ENCODE data around the gene PIK3CA. TPM values are rescaled to one million over a fixed set of nuclear protein-coding genes. Genes with fewer than 3 reads are reported as not detected.

Gene PIK3CA
- total RNA-seq, 2 experiments from 2014 or later, result 9.0 to 17.8 TPM

- no peak for DNase-seq (ENCODE audit: low spot score)
- ChIA-PET POLR2A (interaction anchor here (0.6 to 2.4 kb wide), 6 partner anchors 10 to 153 kb away, joined by 3 to 12 read pairs (median 4); no protein-coding TSS in a partner anchor), CTCF (ENCODE audit: unreplicated experiment) (no interaction called here)
- Histone ChIP-seq H3K4me3 (ENCODE audit: low read depth, low read length, poor library complexity, severe bottlenecking) (no peak overlapping the region), H3K9me3 (ENCODE audit: low read length) (no peaks in the 10 kb centered on the region), H3K4me1 (ENCODE audit: insufficient read depth, low read length, poor library complexity, severe bottlenecking) (no peaks in the 10 kb centered on the region), H3K36me3 (ENCODE audit: insufficient read depth, low read length) (peaks cover 19% of the 10 kb centered on the region; the same call in 1 of the 2 replicates), H2AFZ (ENCODE audit: low read length) (no peak overlapping the region), H3K4me2 (ENCODE audit: low read length) (no peak overlapping the region), H3K79me2 (ENCODE audit: insufficient read depth, low read depth, low read length) (no peaks in the 10 kb centered on the region), H4K20me1 (ENCODE audit: insufficient read depth, low read length) (no peaks in the 10 kb centered on the region), H3K9me2 (ENCODE audit: insufficient read depth, low read length) (no peaks in the 10 kb centered on the region), H3K27ac (ENCODE audit: low read depth, low read length, poor library complexity, severe bottlenecking) (no peak overlapping the region)
- BruUV-seq (replicated peaks), result no TSS peak
- intact Hi-C loops (cut with micrococcal nuclease; ENCODE audit: unreplicated experiment), result no loop called here
- TF ChIP-seq EZH2phosphoT487 (IDR thresholded peaks at IDR 0.05; ENCODE audit: borderline replicate concordance, low read depth, low read length), result no peak
Observed at GRCh38 chr3:179223548-179223947, 75.4 kb downstream of the PIK3CA start.

- intact Hi-C loops (cut with micrococcal nuclease; ENCODE audit: unreplicated experiment), result no loop called here
- CTCF ChIA-PET (ENCODE audit: unreplicated experiment), result interaction anchor here (0.6 kb wide), 1 partner anchor 50 kb away, joined by 3 read pairs; no protein-coding TSS in a partner anchor
Observed at GRCh38 chr3:179224584-179224983, 76.4 kb downstream of the PIK3CA start.

GRCh38 chr3:179227349-179227748 lies 79.2 kb downstream of the PIK3CA start:
- DNase-seq (ENCODE audit: low spot score), result no peak
- no peak overlapping the region for H3K4me2 ChIP-seq (ENCODE audit: low read length)
- ChIA-PET POLR2A (interaction anchor here (0.5 to 0.9 kb wide), 2 partner anchors 81 to 212 kb away, joined by 3 read pairs; no protein-coding TSS in a partner anchor), CTCF (ENCODE audit: unreplicated experiment) (no interaction called here)
- no peaks in the 10 kb centered on the region for H3K79me2 ChIP-seq (ENCODE audit: insufficient read depth, low read depth, low read length)
- TF ChIP-seq CTCF (conservative IDR thresholded peaks at IDR 0.05; ENCODE audit: low read length) (no peak), EZH2phosphoT487 (IDR thresholded peaks at IDR 0.05; ENCODE audit: borderline replicate concordance, low read depth, low read length) (no peak)
- H3K4me3 ChIP-seq (ENCODE audit: low read depth, low read length, poor library complexity, severe bottlenecking), result no peak overlapping the region
- no TSS peak for BruUV-seq (replicated peaks)
- peaks cover 32% of the 10 kb centered on the region for H3K36me3 ChIP-seq (ENCODE audit: insufficient read depth, low read length)
- H4K20me1 ChIP-seq (ENCODE audit: insufficient read depth, low read length), result no peaks in the 10 kb centered on the region
- H2AFZ ChIP-seq (ENCODE audit: low read length), result no peak overlapping the region
- no peaks in the 10 kb centered on the region for H3K9me3 ChIP-seq (ENCODE audit: low read length)
- H3K9me2 ChIP-seq (ENCODE audit: insufficient read depth, low read length), result no peaks in the 10 kb centered on the region
- intact Hi-C loops (cut with micrococcal nuclease; ENCODE audit: unreplicated experiment), result no loop called here
- no peak overlapping the region for H3K27ac ChIP-seq (ENCODE audit: low read depth, low read length, poor library complexity, severe bottlenecking)
- no peaks in the 10 kb centered on the region for H3K4me1 ChIP-seq (ENCODE audit: insufficient read depth, low read length, poor library complexity, severe bottlenecking)

More at GRCh38 chr3:179224584-179224983, 76.4 kb downstream of the PIK3CA start:
- no peaks in the 10 kb centered on the region for H4K20me1 ChIP-seq (ENCODE audit: insufficient read depth, low read length)
- no peak overlapping the region for H3K4me3 ChIP-seq (ENCODE audit: low read depth, low read length, poor library complexity, severe bottlenecking)
- peaks cover 19% of the 10 kb centered on the region; the same call in 1 of the 2 replicates for H3K36me3 ChIP-seq (ENCODE audit: insufficient read depth, low read length)
- H2AFZ ChIP-seq (ENCODE audit: low read length), result no peak overlapping the region
- H3K27ac ChIP-seq (ENCODE audit: low read depth, low read length, poor library complexity, severe bottlenecking), result no peak overlapping the region
- H3K4me1 ChIP-seq (ENCODE audit: insufficient read depth, low read length, poor library complexity, severe bottlenecking), result no peaks in the 10 kb centered on the region
- POLR2A ChIA-PET, result interaction anchor here (1.2 to 2.7 kb wide), 3 partner anchors 9 to 30 kb away, joined by 3 to 8 read pairs (median 4); no protein-coding TSS in a partner anchor
- BruUV-seq (replicated peaks), result no TSS peak
- no peaks in the 10 kb centered on the region for H3K9me2 ChIP-seq (ENCODE audit: insufficient read depth, low read length)
- no peak for DNase-seq (ENCODE audit: low spot score)
- no peak for TF ChIP-seq CTCF (conservative IDR thresholded peaks at IDR 0.05; ENCODE audit: low read length)
- TF ChIP-seq EZH2phosphoT487 (IDR thresholded peaks at IDR 0.05; ENCODE audit: borderline replicate concordance, low read depth, low read length), result no peak
- no peaks in the 10 kb centered on the region for H3K79me2 ChIP-seq (ENCODE audit: insufficient read depth, low read depth, low read length)
- H3K4me2 ChIP-seq (ENCODE audit: low read length), result no peak overlapping the region
- no peaks in the 10 kb centered on the region for H3K9me3 ChIP-seq (ENCODE audit: low read length)

Data from OCI-LY7 (cell line).